ENCODE measurements around the gene NECAB3. TPM values are rescaled to one million over a fixed set of nuclear protein-coding genes. Genes with fewer than 3 reads are reported as not detected.
"Not testable (repeated sequence)": the region's sequence is repeated elsewhere in the genome, so short reads cannot be mapped to it uniquely, and the experiment has no call there.

The NECAB3 gene
- total and polyA plus RNA-seq, 2 donors (not counting 1 experiment from before 2014, with no cell fraction given), result 8.5 to 11.8 TPM

DNA sequence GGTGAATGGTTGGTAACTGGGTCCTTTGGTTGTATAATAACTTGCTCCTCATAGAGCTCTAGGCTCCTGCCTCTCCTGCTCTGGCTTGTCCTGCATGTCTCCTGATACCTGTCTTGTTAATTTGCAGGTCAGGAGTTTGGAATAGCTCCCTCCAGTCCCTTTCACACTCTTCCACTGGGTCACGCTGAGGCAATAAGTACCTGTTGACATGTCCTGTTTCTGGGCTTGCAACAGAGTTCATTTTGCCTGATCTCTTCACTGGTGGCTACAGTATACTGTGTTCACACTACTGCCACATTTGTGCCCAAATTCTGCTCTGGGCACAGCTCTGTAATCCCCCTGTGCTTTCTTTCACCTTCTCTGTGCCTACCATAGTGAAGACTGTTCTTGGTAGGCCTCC is 37.5 kb downstream of the NECAB3 start:
- ChIA-PET POLR2A (no interaction called here), CTCF (interaction anchor here (0.7 kb wide), 1 partner anchor 20 kb away, joined by 3 read pairs; no protein-coding TSS in a partner anchor)
- H3K9ac ChIP-seq (ENCODE audit: low read length), result no peak overlapping the region
- H2AFZ ChIP-seq (ENCODE audit: insufficient read depth, low read depth, low read length, poor library complexity, severe bottlenecking), result no peak overlapping the region
- H4K20me1 ChIP-seq (ENCODE audit: control insufficient read depth, insufficient read depth, low read length, poor library complexity, severe bottlenecking), result no peaks in the 10 kb centered on the region
- ATAC-seq (ENCODE audit: low read depth) (no peak), DNase-seq (no peak)
- H3K4me2 ChIP-seq (replicated peaks; ENCODE audit: low read depth, low read length, poor library complexity, severe bottlenecking), result no peak overlapping the region
- Mint-ChIP-seq H3K9me3 (ENCODE audit: insufficient read depth) (no peaks in the 10 kb centered on the region), H3K27ac (no peak overlapping the region), H3K4me3 (no peak overlapping the region), H3K4me1 (no peaks in the 10 kb centered on the region), H3K27me3 (no peaks in the 10 kb centered on the region)
- no peak overlapping the region for H3K4me3 ChIP-seq (ENCODE audit: control extremely low read depth in 1 of 5, extremely low read depth in 1 of 5, insufficient read depth in 1 of 5, low read depth in 2 of 5, low read length in 4 of 5)
- 100% methylated on average over 1 of the region's 1 CpG for WGBS (ENCODE audit: insufficient coverage)
- H3K79me2 ChIP-seq (ENCODE audit: control insufficient read depth, insufficient read depth, low read length), result no peaks in the 10 kb centered on the region
- no peaks in the 10 kb centered on the region for H3K4me1 ChIP-seq (ENCODE audit: control insufficient read depth in 2 of 2, insufficient read depth in 2 of 2, low read length in 2 of 2)
- intact Hi-C loops (cut with micrococcal nuclease), result no loop called here
- H3K27me3 ChIP-seq (replicated peaks in 1 of 4; ENCODE audit: control extremely low read depth in 1 of 4, control insufficient read depth in 3 of 4, insufficient read depth in 4 of 4, low read length in 3 of 4), result no peaks in the 10 kb centered on the region
- TF ChIP-seq, protein P1, sequence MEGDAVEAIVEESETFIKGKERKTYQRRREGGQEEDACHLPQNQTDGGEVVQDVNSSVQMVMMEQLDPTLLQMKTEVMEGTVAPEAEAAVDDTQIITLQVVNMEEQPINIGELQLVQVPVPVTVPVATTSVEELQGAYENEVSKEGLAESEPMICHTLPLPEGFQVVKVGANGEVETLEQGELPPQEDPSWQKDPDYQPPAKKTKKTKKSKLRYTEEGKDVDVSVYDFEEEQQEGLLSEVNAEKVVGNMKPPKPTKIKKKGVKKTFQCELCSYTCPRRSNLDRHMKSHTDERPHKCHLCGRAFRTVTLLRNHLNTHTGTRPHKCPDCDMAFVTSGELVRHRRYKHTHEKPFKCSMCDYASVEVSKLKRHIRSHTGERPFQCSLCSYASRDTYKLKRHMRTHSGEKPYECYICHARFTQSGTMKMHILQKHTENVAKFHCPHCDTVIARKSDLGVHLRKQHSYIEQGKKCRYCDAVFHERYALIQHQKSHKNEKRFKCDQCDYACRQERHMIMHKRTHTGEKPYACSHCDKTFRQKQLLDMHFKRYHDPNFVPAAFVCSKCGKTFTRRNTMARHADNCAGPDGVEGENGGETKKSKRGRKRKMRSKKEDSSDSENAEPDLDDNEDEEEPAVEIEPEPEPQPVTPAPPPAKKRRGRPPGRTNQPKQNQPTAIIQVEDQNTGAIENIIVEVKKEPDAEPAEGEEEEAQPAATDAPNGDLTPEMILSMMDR (IDR thresholded peaks at IDR 0.05), result no peak
- TF ChIP-seq EZH2 (IDR thresholded peaks at IDR 0.05; ENCODE audit: borderline replicate concordance, insufficient read depth, low read depth, low read length, poor library complexity, severe bottlenecking), result no peak
- no peak overlapping the region for H3K27ac ChIP-seq (ENCODE audit: low read length in 2 of 2)
- no peaks in the 10 kb centered on the region for H3K9me3 ChIP-seq (ENCODE audit: control extremely low read depth in 1 of 3, control insufficient read depth in 2 of 3, insufficient read depth in 1 of 3, low read length in 2 of 3)
- H3K36me3 ChIP-seq (replicated peaks in 1 of 2; ENCODE audit: control extremely low read depth in 1 of 2, control insufficient read depth in 1 of 2, extremely low read depth in 1 of 2, insufficient read depth in 2 of 2, low read length in 1 of 2), result peaks cover 0 to 42% of the 10 kb centered on the region in 2 experiments

DNA sequence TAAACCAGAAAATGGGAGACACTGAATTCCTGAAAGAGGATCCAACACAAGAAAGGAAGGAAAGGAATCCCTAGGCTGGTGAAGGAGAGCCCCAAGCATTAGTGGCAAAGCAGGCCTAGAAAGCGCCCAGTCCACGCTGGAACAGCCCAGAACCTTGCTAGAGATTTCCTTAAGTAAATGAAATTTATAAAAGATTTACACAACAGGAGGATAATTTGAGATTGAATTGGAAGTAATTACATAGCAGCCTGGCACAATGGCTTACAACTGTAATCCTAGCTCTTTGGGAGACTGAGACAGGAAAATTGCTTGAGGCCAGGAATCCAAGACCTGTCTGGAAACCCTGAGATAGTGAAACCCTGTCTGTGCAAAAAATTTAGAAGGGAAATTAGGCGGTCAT is 38.9 kb downstream of the NECAB3 start:
- no peaks in the 10 kb centered on the region for H3K4me1 Mint-ChIP-seq
- intact Hi-C loops (cut with micrococcal nuclease), result no loop called here
- Histone ChIP-seq H3K9ac (ENCODE audit: low read length) (no peak overlapping the region), H3K27ac (ENCODE audit: low read length in 2 of 2) (no peak overlapping the region), H3K4me3 (ENCODE audit: control extremely low read depth in 1 of 5, extremely low read depth in 1 of 5, insufficient read depth in 1 of 5, low read depth in 2 of 5, low read length in 4 of 5) (no peak overlapping the region), H4K20me1 (ENCODE audit: control insufficient read depth, insufficient read depth, low read length, poor library complexity, severe bottlenecking) (no peaks in the 10 kb centered on the region), H3K9me3 (ENCODE audit: control extremely low read depth in 1 of 3, control insufficient read depth in 2 of 3, insufficient read depth in 1 of 3, low read length in 2 of 3) (no peaks in the 10 kb centered on the region), H3K4me2 (replicated peaks; ENCODE audit: low read depth, low read length, poor library complexity, severe bottlenecking) (no peak overlapping the region), H3K36me3 (replicated peaks in 1 of 2; ENCODE audit: control extremely low read depth in 1 of 2, control insufficient read depth in 1 of 2, extremely low read depth in 1 of 2, insufficient read depth in 2 of 2, low read length in 1 of 2) (peaks cover 0 to 39% of the 10 kb centered on the region in 2 experiments), H3K4me1 (ENCODE audit: control insufficient read depth in 2 of 2, insufficient read depth in 2 of 2, low read length in 2 of 2) (no peaks in the 10 kb centered on the region), H2AFZ (ENCODE audit: insufficient read depth, low read depth, low read length, poor library complexity, severe bottlenecking) (no peak overlapping the region), H3K27me3 (replicated peaks in 1 of 4; ENCODE audit: control extremely low read depth in 1 of 4, control insufficient read depth in 3 of 4, insufficient read depth in 4 of 4, low read length in 3 of 4) (no peaks in the 10 kb centered on the region), H3K79me2 (ENCODE audit: control insufficient read depth, insufficient read depth, low read length) (no peaks in the 10 kb centered on the region)
- no peak overlapping the region for H3K4me3 Mint-ChIP-seq
- TF ChIP-seq, protein P1 (IDR thresholded peaks at IDR 0.05), result no peak
- TF ChIP-seq EZH2 (IDR thresholded peaks at IDR 0.05; ENCODE audit: borderline replicate concordance, insufficient read depth, low read depth, low read length, poor library complexity, severe bottlenecking), result no peak
- no peaks in the 10 kb centered on the region for H3K27me3 Mint-ChIP-seq
- ChIA-PET CTCF (interaction anchor here (0.6 kb wide), 1 partner anchor 119 kb away, joined by 4 read pairs; no protein-coding TSS in a partner anchor), POLR2A (no interaction called here)
- no peak for DNase-seq
- H3K9me3 Mint-ChIP-seq (ENCODE audit: insufficient read depth), result no peaks in the 10 kb centered on the region
- H3K27ac Mint-ChIP-seq, result no peak overlapping the region
- 100% methylated on average over 1 of the region's 3 CpGs for WGBS (ENCODE audit: insufficient coverage)
- ATAC-seq (ENCODE audit: low read depth), result no peak

DNA sequence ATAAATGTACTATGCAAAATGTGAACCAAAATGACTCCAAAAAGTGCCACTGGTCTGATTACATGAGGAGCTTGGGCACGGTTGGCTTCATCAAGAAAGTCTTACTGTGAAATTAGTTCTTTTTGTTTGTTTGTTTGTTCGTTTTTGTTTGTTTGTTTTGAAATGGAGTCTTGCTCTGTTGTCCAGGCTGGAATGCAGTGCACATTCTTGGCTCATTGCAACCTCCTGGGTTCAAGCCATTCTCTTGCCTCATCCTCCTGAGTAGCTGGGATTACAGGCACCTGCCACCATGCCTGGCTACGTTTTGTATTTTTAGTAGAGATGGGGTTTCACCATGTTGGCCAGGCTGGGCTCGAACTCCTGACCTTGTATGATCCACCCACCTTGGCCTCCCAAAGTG is 42.3 kb downstream of the NECAB3 start:
- H3K4me3 Mint-ChIP-seq; H3K27me3 ChIP-seq (replicated peaks in 1 of 4; ENCODE audit: control extremely low read depth in 1 of 4, control insufficient read depth in 3 of 4, insufficient read depth in 4 of 4, low read length in 3 of 4); DNase-seq; H3K9me3 ChIP-seq (ENCODE audit: control extremely low read depth in 1 of 3, control insufficient read depth in 2 of 3, insufficient read depth in 1 of 3, low read length in 2 of 3); H3K79me2 ChIP-seq (ENCODE audit: control insufficient read depth, insufficient read depth, low read length); H3K9ac ChIP-seq (ENCODE audit: low read length); H3K27me3 Mint-ChIP-seq; H2AFZ ChIP-seq (ENCODE audit: insufficient read depth, low read depth, low read length, poor library complexity, severe bottlenecking); H3K4me1 Mint-ChIP-seq; H3K27ac ChIP-seq (ENCODE audit: low read length in 2 of 2); intact Hi-C loops (cut with micrococcal nuclease); H3K4me3 ChIP-seq (ENCODE audit: control extremely low read depth in 1 of 5, extremely low read depth in 1 of 5, insufficient read depth in 1 of 5, low read depth in 2 of 5, low read length in 4 of 5); H3K9me3 Mint-ChIP-seq (ENCODE audit: insufficient read depth); H3K4me1 ChIP-seq (ENCODE audit: control insufficient read depth in 2 of 2, insufficient read depth in 2 of 2, low read length in 2 of 2); ATAC-seq (ENCODE audit: low read depth); H4K20me1 ChIP-seq (ENCODE audit: control insufficient read depth, insufficient read depth, low read length, poor library complexity, severe bottlenecking); H3K4me2 ChIP-seq (replicated peaks; ENCODE audit: low read depth, low read length, poor library complexity, severe bottlenecking); H3K27ac Mint-ChIP-seq: not testable (repeated sequence)
- ChIA-PET CTCF (interaction anchor here (0.6 kb wide), 1 partner anchor 9 kb away, joined by 4 read pairs; no protein-coding TSS in a partner anchor), POLR2A (interaction anchor here (0.7 kb wide), 1 partner anchor 55 kb away, joined by 6 read pairs; no protein-coding TSS in a partner anchor)
- H3K36me3 ChIP-seq (replicated peaks in 1 of 2; ENCODE audit: control extremely low read depth in 1 of 2, control insufficient read depth in 1 of 2, extremely low read depth in 1 of 2, insufficient read depth in 2 of 2, low read length in 1 of 2), result peaks cover 0 to 33% of the 10 kb centered on the region in 2 experiments
- WGBS (ENCODE audit: insufficient coverage), result 100% methylated on average over 1 of the region's 4 CpGs

Measured in B cell (primary cell).